Astrocyte (in vitro differentiated cells and primary cell): ENCODE data around the gene ERO1B. TPM values are rescaled to one million over a fixed set of nuclear protein-coding genes. Genes with fewer than 3 reads are reported as not detected.

ENCODE experiments used
- DNase-seq: peaks from one replicate; pipeline ENCODE4 v3.0.0-alpha.2; 2010; ENCODE audit warnings: low read depth
- FAIRE-seq: peaks from 2 replicates; lab custom pipeline; 2011; peaks lifted over from hg19 to GRCh38; lab: Jason Lieb, UNC
- H2AFZ ChIP-seq: 2 replicates; pipeline ENCODE4 v1.6.0; 2012; ENCODE audit warnings: low read depth, low read length, inconsistent platforms
- H3K27ac ChIP-seq: 2 replicates; pipeline ENCODE4 v1.5.1; 2011; ENCODE audit warnings: low read depth, low read length, inconsistent platforms
- H3K27me3 ChIP-seq: 2 replicates; pipeline ENCODE4 v1.6.0; 2011; ENCODE audit warnings: low read length, inconsistent platforms; ENCODE audit not compliant: insufficient read depth
- H3K36me3 ChIP-seq: 2 replicates; pipeline ENCODE4 v1.5.1; 2011; ENCODE audit warnings: low read length, inconsistent platforms; ENCODE audit not compliant: insufficient read depth
- H3K4me1 ChIP-seq: 2 replicates; pipeline ENCODE4 v1.5.1; 2011; ENCODE audit warnings: low read length, inconsistent platforms; ENCODE audit not compliant: insufficient read depth
- H3K4me2 ChIP-seq: 2 replicates; pipeline ENCODE4 v1.6.0; 2012; ENCODE audit warnings: low read length, inconsistent platforms
- H3K4me3 ChIP-seq: 2 replicates; pipeline ENCODE4 v1.5.1; 2011; ENCODE audit warnings: low read depth, mild to moderate bottlenecking, low read length, inconsistent platforms; ENCODE audit not compliant: insufficient read depth
- H3K79me2 ChIP-seq: 2 replicates; pipeline ENCODE4 v1.6.0; 2012; ENCODE audit warnings: mild to moderate bottlenecking, low read length, inconsistent platforms; ENCODE audit not compliant: insufficient read depth
- H3K9ac ChIP-seq: 2 replicates; pipeline ENCODE4 v1.6.0; 2012; ENCODE audit warnings: mild to moderate bottlenecking, low read length, inconsistent platforms
- H3K9me3 ChIP-seq: 2 replicates; pipeline ENCODE4 v1.5.1; 2012; ENCODE audit warnings: low read depth, mild to moderate bottlenecking, low read length, inconsistent platforms; ENCODE audit not compliant: insufficient read depth
- H4K20me1 ChIP-seq: 2 replicates; pipeline ENCODE4 v1.6.0; 2012; ENCODE audit warnings: low read length, inconsistent platforms; ENCODE audit not compliant: insufficient read depth
- H3K27ac Mint-ChIP-seq: one replicate; pipeline ENCODE4 v1.8.0; 2021; ENCODE audit warnings: mild to moderate bottlenecking, mixed read lengths; ENCODE audit not compliant: unreplicated experiment
- H3K27me3 Mint-ChIP-seq: one replicate; pipeline ENCODE4 v1.8.0; 2021; ENCODE audit warnings: low read depth, mixed read lengths; ENCODE audit not compliant: unreplicated experiment
- H3K36me3 Mint-ChIP-seq: one replicate; pipeline ENCODE4 v1.8.0; 2021; ENCODE audit warnings: low read depth, mixed read lengths; ENCODE audit not compliant: unreplicated experiment
- H3K4me1 Mint-ChIP-seq: one replicate; pipeline ENCODE4 v1.8.0; 2021; ENCODE audit warnings: low read depth, mixed read lengths; ENCODE audit not compliant: unreplicated experiment
- H3K4me3 Mint-ChIP-seq: one replicate; pipeline ENCODE4 v1.8.0; 2021; ENCODE audit warnings: mild to moderate bottlenecking, moderate library complexity, mixed read lengths; ENCODE audit not compliant: unreplicated experiment
- H3K9me3 Mint-ChIP-seq: one replicate; pipeline ENCODE4 v1.8.0; 2021; ENCODE audit warnings: mild to moderate bottlenecking, mixed read lengths; ENCODE audit not compliant: unreplicated experiment
- EZH2 ChIP-seq: IDR thresholded peaks from 2 replicates; pipeline ENCODE4 v1.6.1; 2012; ENCODE audit warnings: mild to moderate bottlenecking, low read length, inconsistent platforms; ENCODE audit not compliant: insufficient read depth
- total RNA-seq: library from RNA; stranded (reverse); gene quantifications from 2 replicates; pipeline ENCODE4 v1.2.1, GENCODE V29; 2021
- TF ChIP-seq, protein P1 (sequence below): IDR thresholded peaks from 2 replicates; pipeline ENCODE4 v1.5.1; 2011; ENCODE audit warnings: low read depth, mild to moderate bottlenecking, inconsistent platforms, low read length, moderate library complexity; ENCODE audit not compliant: insufficient read depth

Gene ERO1B
- total RNA-seq, 1 donor from 2014 or later = 1.5 TPM

GRCh38 chr1:236207121-236207520, 74.6 kb downstream of the ERO1B start:
- H3K36me3 Mint-ChIP-seq = peaks cover 17% of the 10 kb centered on the region
- no peaks in the 10 kb centered on the region for H3K79me2 ChIP-seq
- H3K4me3 ChIP-seq = no peak overlapping the region
- H3K9me3 ChIP-seq = no peaks in the 10 kb centered on the region
- no peaks in the 10 kb centered on the region for H4K20me1 ChIP-seq
- H2AFZ ChIP-seq = no peak overlapping the region
- peaks cover 8% of the 10 kb centered on the region for H3K4me1 Mint-ChIP-seq
- no peaks in the 10 kb centered on the region for H3K27me3 ChIP-seq
- FAIRE-seq = no peak
- no peak overlapping the region for H3K27ac ChIP-seq
- no peaks in the 10 kb centered on the region for H3K4me1 ChIP-seq
- DNase-seq = no peak
- no peaks in the 10 kb centered on the region for H3K36me3 ChIP-seq
- TF ChIP-seq, protein P1, sequence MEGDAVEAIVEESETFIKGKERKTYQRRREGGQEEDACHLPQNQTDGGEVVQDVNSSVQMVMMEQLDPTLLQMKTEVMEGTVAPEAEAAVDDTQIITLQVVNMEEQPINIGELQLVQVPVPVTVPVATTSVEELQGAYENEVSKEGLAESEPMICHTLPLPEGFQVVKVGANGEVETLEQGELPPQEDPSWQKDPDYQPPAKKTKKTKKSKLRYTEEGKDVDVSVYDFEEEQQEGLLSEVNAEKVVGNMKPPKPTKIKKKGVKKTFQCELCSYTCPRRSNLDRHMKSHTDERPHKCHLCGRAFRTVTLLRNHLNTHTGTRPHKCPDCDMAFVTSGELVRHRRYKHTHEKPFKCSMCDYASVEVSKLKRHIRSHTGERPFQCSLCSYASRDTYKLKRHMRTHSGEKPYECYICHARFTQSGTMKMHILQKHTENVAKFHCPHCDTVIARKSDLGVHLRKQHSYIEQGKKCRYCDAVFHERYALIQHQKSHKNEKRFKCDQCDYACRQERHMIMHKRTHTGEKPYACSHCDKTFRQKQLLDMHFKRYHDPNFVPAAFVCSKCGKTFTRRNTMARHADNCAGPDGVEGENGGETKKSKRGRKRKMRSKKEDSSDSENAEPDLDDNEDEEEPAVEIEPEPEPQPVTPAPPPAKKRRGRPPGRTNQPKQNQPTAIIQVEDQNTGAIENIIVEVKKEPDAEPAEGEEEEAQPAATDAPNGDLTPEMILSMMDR = no peak
- no peak for TF ChIP-seq EZH2
- no peak overlapping the region for H3K9ac ChIP-seq
- no peak overlapping the region for H3K4me3 Mint-ChIP-seq
- H3K27me3 Mint-ChIP-seq = no peaks in the 10 kb centered on the region
- H3K9me3 Mint-ChIP-seq = peaks cover 10% of the 10 kb centered on the region
- H3K27ac Mint-ChIP-seq = no peak overlapping the region
- no peak overlapping the region for H3K4me2 ChIP-seq

- Histone ChIP-seq H4K20me1 (no peaks in the 10 kb centered on the region), H3K4me3 (no peak overlapping the region), H3K27me3 (no peaks in the 10 kb centered on the region), H3K79me2 (no peaks in the 10 kb centered on the region), H3K4me1 (no peaks in the 10 kb centered on the region), H3K9me3 (no peaks in the 10 kb centered on the region), H3K27ac (no peak overlapping the region), H3K4me2 (no peak overlapping the region), H2AFZ (no peak overlapping the region), H3K36me3 (peaks cover 2% of the 10 kb centered on the region), H3K9ac (no peak overlapping the region)
- no peaks in the 10 kb centered on the region for H3K27me3 Mint-ChIP-seq
- FAIRE-seq (no peak), DNase-seq (no peak)
- no peak overlapping the region for H3K27ac Mint-ChIP-seq
- H3K4me3 Mint-ChIP-seq = no peak overlapping the region
- TF ChIP-seq, protein P1 = no peak
- TF ChIP-seq EZH2 = no peak
- peaks cover 9% of the 10 kb centered on the region for H3K4me1 Mint-ChIP-seq
- peaks cover 18% of the 10 kb centered on the region for H3K36me3 Mint-ChIP-seq
- peaks cover 11% of the 10 kb centered on the region for H3K9me3 Mint-ChIP-seq
These were observed 75.2 kb downstream of the ERO1B start for GRCh38 chr1:236206548-236206947.

GRCh38 chr1:236204656-236205055, 77.1 kb downstream of the ERO1B start:
- Histone ChIP-seq H3K27me3 (no peaks in the 10 kb centered on the region), H3K4me3 (no peak overlapping the region), H3K9ac (no peak overlapping the region), H3K27ac (no peak overlapping the region), H3K9me3 (no peaks in the 10 kb centered on the region), H3K36me3 (peaks cover 2% of the 10 kb centered on the region), H3K4me2 (no peak overlapping the region), H3K4me1 (no peaks in the 10 kb centered on the region), H3K79me2 (no peaks in the 10 kb centered on the region), H2AFZ (no peak overlapping the region), H4K20me1 (no peaks in the 10 kb centered on the region)
- no peak overlapping the region for H3K4me3 Mint-ChIP-seq
- H3K27me3 Mint-ChIP-seq = no peaks in the 10 kb centered on the region
- H3K27ac Mint-ChIP-seq = no peak overlapping the region
- no peak for TF ChIP-seq EZH2
- TF ChIP-seq, protein P1 = no peak
- FAIRE-seq = no peak
- H3K9me3 Mint-ChIP-seq = peaks cover 20% of the 10 kb centered on the region
- peaks cover 9% of the 10 kb centered on the region for H3K4me1 Mint-ChIP-seq
- DNase-seq = no peak
- peaks cover 30% of the 10 kb centered on the region for H3K36me3 Mint-ChIP-seq
